GM12801 (cell line): ENCODE results near the gene RPRM.

Experiments
- CTCF ChIP-seq: IDR thresholded peaks from one replicate; pipeline ENCODE4 v1.5.1; 2011; ENCODE audit warnings: control low read depth; ENCODE audit not compliant: insufficient read length; ENCODE audit errors: extremely low read depth

Gene RPRM

GRCh38 chr2:153478289-153479261 lies at the start of gene RPRM:
Gene RPRM (minus strand): TSS chr2:153478762. CDS start chr2:153478565, 197 bp downstream.
- TF ChIP-seq CTCF, result no peak

DNA sequence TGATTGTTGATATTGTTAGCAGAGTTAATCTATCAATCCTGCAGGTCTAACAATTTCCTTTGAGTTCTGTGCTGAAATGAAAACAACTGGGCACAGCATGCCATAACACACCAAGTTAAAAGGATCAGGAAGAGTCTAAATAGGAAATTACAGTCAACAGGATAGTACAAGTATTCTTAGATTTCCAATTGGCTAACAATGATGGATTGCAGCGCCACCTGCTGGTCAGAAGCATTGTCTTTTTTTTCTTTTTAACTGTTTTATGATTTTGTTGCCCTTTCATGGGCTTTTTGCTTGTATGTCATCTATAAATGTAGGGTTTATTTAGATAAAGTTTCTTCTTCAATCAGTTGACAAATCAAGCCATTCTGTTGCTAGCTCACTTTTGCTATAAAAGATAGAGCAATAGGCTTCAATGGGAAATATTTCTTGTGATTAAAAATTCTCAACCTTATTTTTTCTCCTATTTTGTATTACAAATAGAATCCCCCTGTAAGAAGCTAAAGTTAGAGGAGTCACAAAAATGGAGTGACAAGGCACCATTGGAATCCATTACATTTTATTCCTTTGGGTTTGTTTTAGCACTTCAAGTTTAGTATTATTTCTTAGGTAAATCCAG lies 40.8 kb upstream of the RPRM start:
- TF ChIP-seq CTCF, result no peak

GRCh38 chr2:153512331-153512730 lies 33.8 kb upstream of the RPRM start:
- no peak for TF ChIP-seq CTCF

GRCh38 chr2:153510996-153511395 lies 32.4 kb upstream of the RPRM start:
- TF ChIP-seq CTCF, result no peak

DNA sequence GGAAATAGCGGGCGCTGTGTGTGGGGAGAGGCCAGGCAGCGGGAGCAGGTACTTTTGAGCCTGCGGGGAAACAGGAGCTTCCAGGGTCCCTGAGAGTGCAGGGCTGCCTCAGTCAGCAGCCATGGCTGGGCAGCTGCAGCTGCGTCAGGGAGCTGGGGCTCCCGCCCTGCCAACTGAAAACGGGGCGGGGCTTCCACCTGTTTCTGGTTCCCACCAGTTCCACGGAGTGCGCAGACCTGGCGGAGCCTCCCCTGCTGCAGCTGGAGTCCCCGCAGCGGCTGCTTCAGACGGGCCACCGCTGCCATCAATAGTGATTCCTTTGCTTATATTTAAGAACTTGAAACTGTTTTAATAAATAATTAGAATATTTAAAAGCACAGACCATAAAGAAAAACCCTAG lies 30.6 kb upstream of the RPRM start:
- TF ChIP-seq CTCF, result no peak

DNA sequence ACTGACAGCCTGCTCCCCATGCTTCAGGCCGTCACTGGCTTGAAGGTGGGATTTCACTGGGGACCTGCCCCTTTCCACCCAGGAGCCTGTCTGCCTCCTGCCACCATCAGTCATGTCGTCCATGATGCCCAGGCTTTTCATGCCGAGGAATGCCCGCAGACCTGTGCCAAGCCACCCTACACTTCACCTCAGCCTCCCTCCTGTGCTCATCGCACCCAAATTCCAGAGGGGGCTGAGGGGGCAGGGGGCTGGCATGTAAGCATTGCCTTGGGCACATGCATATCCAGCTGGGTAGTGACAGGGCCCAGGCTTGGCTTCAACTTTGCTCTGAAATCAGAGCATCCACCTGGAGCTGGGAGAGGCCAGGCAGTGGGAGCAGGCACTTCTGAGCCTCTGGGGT lies 20.9 kb upstream of the RPRM start:
- no peak for TF ChIP-seq CTCF

GRCh38 chr2:153497938-153498629 lies 19.5 kb upstream of the RPRM start:
- TF ChIP-seq CTCF, result no peak
